Activated T-helper 1 cell treated with anti-CD3 and anti-CD28 coated beads, Interleukin-2, amount 50 U/mL, for 16 hours (primary cell): Measurements from ENCODE around the gene ALKBH3.

Source experiments
- DNase-seq, 2 donors: peaks; one replicate each; pipeline ENCODE4 v3.0.0-alpha.2; 2020; ENCODE audit warnings: low read depth in 1 of 2, low spot score in 1 of 2

The ALKBH3 gene

DNA sequence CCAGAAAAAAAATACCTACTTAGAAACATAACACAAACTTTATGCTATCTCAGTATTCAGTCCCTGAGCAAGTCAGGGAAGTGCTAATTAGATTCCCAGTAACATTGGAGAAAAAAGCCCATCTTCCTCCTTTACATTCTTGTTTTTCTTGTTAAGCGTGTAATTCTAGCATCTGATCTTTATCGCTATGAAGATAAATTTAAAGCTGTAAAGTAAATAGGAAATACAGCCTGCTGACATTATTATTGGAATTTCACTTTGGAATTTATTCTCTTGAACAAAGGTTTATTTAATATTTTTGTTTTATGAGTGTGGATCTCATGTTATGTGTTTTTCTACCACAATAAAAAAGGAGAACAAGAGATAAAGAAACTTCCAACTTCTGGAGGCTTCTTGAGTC is 13.9 kb downstream of the ALKBH3 start:
- no peak for DNase-seq

DNA sequence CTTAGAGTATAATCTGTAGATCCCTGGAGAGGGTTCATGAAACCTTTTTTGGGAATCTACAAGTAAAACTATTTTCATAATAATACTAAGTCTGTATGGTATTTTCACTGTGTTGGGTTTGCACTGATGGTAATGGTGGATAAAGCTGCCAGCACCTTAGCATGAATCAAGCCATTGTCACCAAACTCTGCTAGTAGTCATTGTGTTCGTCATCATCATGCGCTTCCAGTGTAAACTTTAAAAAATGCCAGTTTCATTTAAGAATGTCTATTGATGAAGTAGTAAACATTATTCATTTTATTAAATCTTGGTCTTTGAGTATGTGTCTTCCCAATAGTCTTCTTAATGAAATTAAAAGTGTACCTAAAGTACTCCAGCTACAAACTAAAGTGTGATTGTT is 15.0 kb downstream of the ALKBH3 start:
- no peak for DNase-seq

GRCh38 chr11:43898574-43898973 is 17.9 kb downstream of the ALKBH3 start:
- no peak for DNase-seq

- no peak for DNase-seq
These were observed 18.5 kb downstream of the ALKBH3 start for GRCh38 chr11:43899094-43899493.

GRCh38 chr11:43901551-43901950 is 20.9 kb downstream of the ALKBH3 start:
- DNase-seq, result no peak

GRCh38 chr11:43903078-43903477 is 22.4 kb downstream of the ALKBH3 start:
- DNase-seq, result no peak

GRCh38 chr11:43903969-43904368 is 23.3 kb downstream of the ALKBH3 start:
- DNase-seq, result no peak

DNA sequence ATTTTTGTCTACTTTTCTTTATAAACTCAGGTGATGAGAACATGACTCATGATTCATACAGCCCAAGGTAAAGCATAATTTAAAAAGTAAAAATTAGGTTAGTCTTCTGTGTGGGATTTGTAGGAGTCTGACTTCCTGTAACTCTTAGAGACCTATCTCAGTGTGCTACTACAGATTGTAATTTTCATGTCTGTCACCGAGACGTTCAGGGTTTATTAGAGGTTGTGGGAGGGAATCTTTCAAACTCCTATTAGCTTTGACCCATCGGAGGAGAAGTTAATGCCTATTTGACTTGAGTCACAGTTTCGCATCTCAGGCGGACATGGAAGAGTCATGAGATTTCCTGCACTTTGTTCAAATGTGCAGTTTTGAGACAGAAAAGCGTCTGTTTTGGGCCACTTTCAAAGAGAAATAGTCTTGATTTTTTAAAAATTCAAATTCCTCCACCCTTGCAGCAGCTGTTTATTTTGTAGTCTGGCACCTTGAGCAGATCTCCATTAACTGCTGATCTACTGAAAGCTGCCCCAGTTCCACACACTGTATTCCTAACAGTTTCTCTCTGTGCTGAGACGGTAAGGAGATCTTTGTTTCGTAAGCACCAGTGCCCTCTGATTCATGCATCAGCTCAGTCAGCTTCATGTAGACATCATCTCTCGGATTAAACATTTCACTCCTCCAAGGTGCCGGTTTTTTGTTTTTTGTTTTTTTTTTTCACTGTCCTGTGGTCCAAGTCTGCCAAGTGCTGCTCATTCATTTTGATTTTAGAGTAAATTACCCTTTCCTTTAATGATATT is 24.3 kb downstream of the ALKBH3 start:
- DNase-seq, result no peak

DNA sequence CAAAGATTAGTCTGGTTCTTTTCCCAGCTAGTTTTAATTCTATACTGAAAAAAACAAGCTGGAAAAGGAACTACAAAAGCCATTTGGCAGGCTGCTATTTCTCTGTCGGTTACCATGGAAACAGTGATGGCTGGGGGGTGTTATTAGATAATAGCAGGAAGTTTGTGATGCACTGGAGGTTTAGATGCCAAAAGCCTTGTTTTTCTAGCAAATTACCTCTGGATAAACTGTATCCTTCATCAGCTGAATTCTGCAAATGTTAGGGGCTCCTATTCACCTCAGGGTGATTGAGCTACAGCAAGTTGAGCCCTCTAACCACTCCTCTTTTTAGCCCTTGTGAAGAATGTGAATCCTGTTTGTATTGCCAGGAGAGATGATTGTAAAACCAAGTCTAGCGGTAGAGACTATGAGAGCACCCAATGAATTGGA is 25.2 kb downstream of the ALKBH3 start:
- no peak for DNase-seq

- no peak for DNase-seq
These were observed 26.7 kb downstream of the ALKBH3 start for GRCh38 chr11:43907028-43907975.

GRCh38 chr11:43908191-43908590 is 27.6 kb downstream of the ALKBH3 start:
- DNase-seq, result no peak

- DNase-seq, result no peak
These were observed 28.1 kb downstream of the ALKBH3 start for GRCh38 chr11:43908683-43909082.

- DNase-seq, result no peak
These were observed 33.3 kb downstream of the ALKBH3 start for GRCh38 chr11:43913829-43914380.

DNA sequence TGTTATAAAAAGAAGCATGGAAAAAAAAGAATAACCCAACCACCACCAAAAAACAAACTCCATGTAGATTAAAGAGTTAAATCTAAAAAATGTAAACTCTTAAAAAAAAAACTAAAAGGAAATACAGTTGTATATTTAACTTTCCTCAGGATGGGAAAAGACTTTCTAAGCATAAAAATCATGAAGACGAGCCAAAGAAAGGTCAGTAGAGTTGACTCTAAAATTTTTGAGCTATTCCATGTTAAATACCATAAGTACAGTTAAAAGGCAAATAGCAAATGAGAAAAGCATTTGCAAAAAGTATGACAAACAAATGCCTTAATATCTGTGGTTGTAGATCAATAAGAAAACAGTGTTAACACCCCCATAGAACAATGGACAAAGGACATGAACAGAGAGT is 33.8 kb downstream of the ALKBH3 start:
- DNase-seq, result no peak

DNA sequence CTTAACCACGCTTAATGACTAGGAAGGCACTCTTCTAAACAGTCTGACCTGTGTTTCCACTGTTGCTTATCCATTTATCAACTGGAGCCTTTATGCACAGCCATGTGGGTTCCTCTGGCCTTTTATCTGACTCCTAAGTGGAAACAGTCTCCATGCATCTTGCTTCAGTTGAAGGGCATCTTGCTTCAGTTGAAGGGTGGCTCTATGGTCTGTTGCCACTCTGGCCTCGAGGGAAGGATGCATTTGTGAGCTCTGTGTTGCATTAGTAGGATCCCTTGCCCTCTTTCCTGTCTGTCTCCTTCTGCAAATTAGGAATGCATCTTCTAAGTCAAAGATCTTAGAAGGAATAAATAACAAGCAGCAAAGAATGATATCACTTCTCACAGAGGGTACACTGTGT is 36.0 kb downstream of the ALKBH3 start:
- DNase-seq, result no peak

GRCh38 chr11:43917851-43918250 is 37.2 kb downstream of the ALKBH3 start:
- no peak for DNase-seq

- no peak for DNase-seq
These were observed 38.0 kb downstream of the ALKBH3 start for GRCh38 chr11:43918662-43919061.

DNA sequence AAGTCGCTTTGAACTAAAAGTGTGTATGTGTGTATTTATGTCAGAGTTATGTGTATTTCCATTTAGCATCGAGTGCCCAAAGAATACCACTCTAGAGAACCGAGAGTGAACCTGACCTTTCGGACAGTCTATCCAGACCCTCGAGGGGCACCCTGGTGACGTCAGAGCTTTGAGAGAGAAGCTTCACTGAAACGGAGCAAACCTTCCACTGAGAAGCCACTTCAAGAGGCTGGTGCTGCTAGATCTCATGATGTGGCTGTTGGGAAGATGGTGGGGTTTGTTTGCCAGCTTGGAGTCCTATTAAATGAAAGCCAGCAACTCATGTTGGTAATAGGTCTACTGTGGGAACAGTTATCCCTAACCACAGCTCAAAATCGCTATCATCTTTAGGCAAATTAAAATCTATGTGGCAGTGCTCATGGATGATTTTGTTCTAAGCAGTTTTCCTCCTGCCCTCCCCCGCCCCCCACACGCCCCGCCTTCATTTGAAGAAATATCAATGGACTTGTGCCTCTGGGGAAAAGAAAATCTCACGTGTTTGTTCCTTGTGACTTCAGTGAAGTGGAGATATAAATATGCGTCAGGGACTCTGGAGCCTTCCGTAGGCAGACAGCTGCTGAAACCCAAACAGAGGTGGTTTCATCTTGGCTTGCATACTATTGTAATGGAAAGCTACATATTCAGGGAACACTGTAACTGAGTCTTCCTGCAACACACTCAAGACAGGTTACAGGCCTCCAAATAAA is 39.4 kb downstream of the ALKBH3 start:
- no peak for DNase-seq

DNA sequence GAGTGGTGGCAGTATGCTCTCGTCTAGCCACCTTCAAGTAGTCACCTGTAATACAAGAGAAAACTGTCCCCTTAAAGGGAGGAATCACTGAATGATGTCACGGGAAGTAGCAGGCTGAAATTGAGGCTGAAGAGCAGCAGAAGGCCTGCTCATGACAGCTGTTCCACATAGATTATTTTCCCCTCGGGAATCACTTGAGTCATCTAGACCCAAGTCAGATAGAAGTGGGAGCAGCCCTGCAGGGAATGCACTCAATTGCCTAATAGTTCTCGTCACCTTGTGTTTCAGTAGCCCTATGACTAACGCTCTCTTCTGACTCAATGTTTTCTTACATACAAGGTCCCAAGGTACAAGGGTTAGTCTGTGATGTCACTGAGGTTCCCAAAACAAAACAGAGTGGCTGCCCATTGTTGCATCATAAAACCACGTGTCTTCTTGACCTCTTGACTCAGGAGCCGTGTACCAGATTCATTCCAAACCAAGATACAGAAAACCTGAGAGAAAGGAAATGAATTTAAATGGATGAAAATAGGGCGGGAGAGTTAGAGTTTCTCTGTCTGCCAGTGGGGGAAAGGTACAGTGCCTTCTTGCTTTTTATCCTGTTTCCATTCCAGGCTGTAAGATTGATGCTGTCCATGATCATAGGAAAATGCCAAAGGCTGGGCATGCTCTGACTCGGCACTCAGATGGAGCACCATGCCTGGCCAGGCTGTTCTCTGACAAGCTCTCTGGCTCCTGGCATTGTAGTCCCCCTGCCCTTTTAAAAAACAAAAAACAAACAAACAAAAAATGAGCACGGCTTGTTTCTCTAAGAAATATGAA is 40.2 kb downstream of the ALKBH3 start:
- DNase-seq, result no peak

DNA sequence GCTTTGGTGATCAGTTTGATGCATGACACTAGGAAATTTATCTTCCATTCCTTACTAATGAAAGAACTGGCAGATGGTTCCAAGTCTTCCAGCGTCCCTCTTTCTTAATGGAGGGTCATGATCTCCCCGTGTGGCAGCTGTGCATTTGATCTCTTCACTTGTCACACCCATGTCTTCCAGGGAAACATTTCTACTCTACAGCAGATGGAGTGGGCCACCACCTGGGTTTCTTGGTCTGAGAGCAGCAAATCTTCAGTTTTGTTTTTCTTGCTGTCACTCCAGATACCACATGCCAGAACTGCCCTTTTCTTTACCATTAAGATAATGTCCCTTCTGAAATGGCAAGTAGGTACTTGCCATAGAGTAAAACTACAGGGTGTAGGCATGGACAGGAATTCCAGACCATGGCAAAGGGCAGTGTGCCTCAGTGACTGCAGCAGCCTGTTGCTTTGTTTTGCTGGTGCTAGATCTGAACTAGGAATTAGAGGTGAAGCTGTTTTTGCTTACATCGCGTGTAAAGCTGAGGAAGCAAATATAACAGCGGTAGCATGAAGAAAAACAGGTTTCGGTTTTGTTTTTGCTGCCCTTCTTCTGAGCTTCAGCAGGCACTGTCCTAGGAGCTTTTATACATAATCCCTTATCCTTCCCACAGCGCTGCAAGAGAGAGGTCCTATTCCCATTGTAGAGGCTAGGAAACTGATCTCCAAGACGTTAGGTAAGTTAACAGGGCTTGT is 41.1 kb downstream of the ALKBH3 start:
- no peak for DNase-seq
